Fibroblast of villous mesenchyme (primary cell): ENCODE data around the gene ARL9. TPM values are rescaled to one million over a fixed set of nuclear protein-coding genes. Genes with fewer than 3 reads are reported as not detected.
A peak's percentile ranks its signal among the peaks of the same experiment; 100 is the strongest.

Experiments
- DNase-seq: peaks from one replicate; pipeline ENCODE4 v3.0.0-alpha.2; 2010; ENCODE audit warnings: low read depth
- H3K4me3 ChIP-seq: 2 replicates; pipeline ENCODE4 v1.5.1; 2011; ENCODE audit warnings: low read depth, mild to moderate bottlenecking, low read length
- CTCF ChIP-seq: IDR thresholded peaks from 2 replicates; pipeline ENCODE4 v1.5.1; 2012; ENCODE audit warnings: low read depth, mild to moderate bottlenecking, low read length; ENCODE audit not compliant: insufficient read depth
- total RNA-seq: library from RNA; depleted of rRNA; stranded (reverse); fragments of >200 nt; gene quantifications from 2 replicates; pipeline ENCODE4 v1.2.3, GENCODE V29; 2012

Gene ARL9
- total RNA-seq, 1 donor = 0.43 TPM

DNA sequence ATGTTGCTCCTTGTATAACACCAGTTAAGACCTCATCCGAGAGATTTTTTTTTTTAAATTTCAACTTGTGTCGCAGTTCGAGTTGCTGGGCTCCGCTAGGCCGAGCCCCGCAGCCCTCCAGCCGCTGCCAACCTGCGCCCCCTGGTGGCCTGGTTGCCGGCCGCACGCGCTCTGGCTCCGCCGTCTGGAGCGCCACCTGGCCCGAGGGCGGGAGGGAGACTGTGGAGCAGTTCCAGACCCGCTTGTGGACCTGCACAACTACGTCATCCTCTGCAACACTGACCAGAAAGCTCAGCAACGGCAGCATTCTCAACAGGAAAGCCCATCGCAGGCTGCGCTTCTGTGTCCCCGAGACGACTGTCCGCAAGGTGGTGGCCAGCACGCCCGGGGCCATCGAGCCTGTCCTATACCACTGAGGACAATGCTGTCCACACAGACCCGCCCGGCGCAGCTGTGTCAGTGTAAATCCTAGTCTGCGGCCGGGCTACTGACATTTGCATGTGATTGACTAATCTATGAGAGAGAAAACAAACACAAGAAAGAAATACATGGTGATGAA lies 39.1 kb downstream of the ARL9 start:
- DNase-seq = peak; percentile 82
- TF ChIP-seq CTCF = peak; percentile 96
- peak overlapping the region; percentile 55 for H3K4me3 ChIP-seq

GRCh38 chr4:56550642-56551041 lies 45.1 kb downstream of the ARL9 start:
- no peak for DNase-seq
- no peak for TF ChIP-seq CTCF
- no peak overlapping the region for H3K4me3 ChIP-seq

DNA sequence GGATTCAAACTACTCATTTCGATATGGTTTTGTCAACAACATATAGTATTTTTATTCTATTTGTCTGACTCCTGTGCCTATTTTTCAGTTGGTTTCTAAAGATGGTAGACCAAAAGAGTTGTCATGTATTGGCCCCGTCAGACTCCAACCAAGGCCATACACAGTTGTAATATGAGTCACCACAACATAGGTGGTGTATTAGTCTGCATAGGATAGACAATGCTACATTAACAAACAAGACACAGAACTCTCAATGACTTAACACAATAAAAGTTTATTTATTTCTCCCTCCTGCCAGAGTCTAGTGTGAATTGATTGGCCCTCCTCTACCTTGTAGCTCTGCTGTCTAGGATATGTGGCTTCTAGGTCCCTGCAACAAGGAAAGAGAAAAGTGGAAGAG lies 45.9 kb downstream of the ARL9 start:
- TF ChIP-seq CTCF = no peak
- H3K4me3 ChIP-seq = no peak overlapping the region
- no peak for DNase-seq

GRCh38 chr4:56552273-56552672 lies 46.7 kb downstream of the ARL9 start:
- H3K4me3 ChIP-seq = no peak overlapping the region
- no peak for TF ChIP-seq CTCF
- DNase-seq = no peak

DNA sequence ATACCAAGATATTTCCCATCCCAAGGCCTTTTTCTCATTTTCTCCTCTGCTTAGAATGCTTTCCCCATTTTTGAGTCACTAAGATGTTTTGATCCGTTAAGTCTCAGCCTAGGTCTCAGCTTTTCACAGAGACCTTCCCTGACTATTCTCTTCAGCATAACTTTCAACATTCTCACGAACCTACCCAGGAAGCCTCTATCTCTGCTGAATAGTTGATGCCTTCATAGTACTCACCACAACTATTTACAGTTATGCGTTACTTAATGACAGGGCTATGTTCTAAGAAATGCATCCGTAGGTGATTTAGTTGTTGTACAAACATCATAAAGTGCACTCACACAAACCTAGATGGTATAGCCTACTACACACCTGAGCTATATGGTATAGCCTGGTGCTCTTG lies 64.5 kb downstream of the ARL9 start:
- H3K4me3 ChIP-seq = no peak overlapping the region
- DNase-seq = peak; percentile 43
- TF ChIP-seq CTCF = no peak

Other genes starting within 250 kb of the ARL9 start
- gene AASDH, start 118.3 kb upstream of the ARL9 start, total RNA-seq = 12.2 and 25.5 TPM in 2 replicates
- gene PPAT, start 70.2 kb upstream of the ARL9 start, total RNA-seq = 11.0 and 25.5 TPM in 2 replicates
- gene PAICS, start 69.5 kb upstream of the ARL9 start, total RNA-seq = 29.3 and 57.9 TPM in 2 replicates
- gene SRP72, start 38.2 kb upstream of the ARL9 start, total RNA-seq = 62.5 and 93.3 TPM in 2 replicates
- under 0.01 and 0.97 TPM in 2 replicates for gene HOPX, start 175.5 kb downstream of the ARL9 start, total RNA-seq